HCT116 (cell line): ENCODE data around the gene RPAP3. TPM values are rescaled to one million over a fixed set of nuclear protein-coding genes. Genes with fewer than 3 reads are reported as not detected.

Source experiments
- ATAC-seq: fragments of 200-7000 bp; cut with Tn5 transposase; 2 replicates; pipeline ENCODE4 v1.9.1; 2020; ENCODE audit warnings: mild to moderate bottlenecking, moderate library complexity
- BruUV-seq: library from RNA; stranded (reverse); fragments of 400-500 nt; replicated peaks from 2 replicates; lab custom pipeline; 2021; lab: Mats Ljungman, UMichigan
- CTCF ChIA-PET: fragments of 300-600 bp; sonication (Branson Sonifier 250); formaldehyde crosslinking; loops from one replicate; lab custom pipeline; 2021; ENCODE audit warnings: antibody characterized with exemption; lab: Charles Lee
- POLR2A ChIA-PET: fragments of 300-600, 350-600 bp; sonication (Branson Sonifier 250); formaldehyde crosslinking; loops from one replicate; lab custom pipeline; 2021; ENCODE audit warnings: antibody characterized with exemption; lab: Charles Lee
- RAD21 ChIA-PET, 2 experiments: fragments of 300-600 bp; sonication (Branson Sonifier 250); formaldehyde crosslinking; loops; one replicate each; lab custom pipeline; 2023; ENCODE audit warnings: low total read pairs in 2 of 2; ENCODE audit not compliant: uncharacterized antibody in 2 of 2, unreplicated experiment in 2 of 2, low non-redundant PET in 1 of 2; lab: Charles Lee
- DNase-seq: peaks from one replicate; pipeline ENCODE4 v3.0.0-alpha.2; 2010; ENCODE audit warnings: low read depth, low spot score
- H2AFZ ChIP-seq: fragments of 200-600 bp; shearing (Covaris generic), sonication (generic); 2 replicates; pipeline ENCODE4 v1.6.1; 2017; ENCODE audit warnings: low read depth, mixed run types, mixed read lengths, antibody characterized with exemption, low read length; ENCODE audit not compliant: poor library complexity, severe bottlenecking
- H3K27ac ChIP-seq: 2 replicates; pipeline ENCODE4 v1.5.1; 2012; ENCODE audit warnings: low read depth, low read length
- H3K27me3 ChIP-seq: fragments of 200-600 bp; sonication (generic); 2 replicates; pipeline ENCODE4 v1.6.1; 2016; ENCODE audit warnings: mixed run types, low read length, mixed read lengths; ENCODE audit not compliant: insufficient read depth
- H3K36me3 ChIP-seq, 2 experiments: fragments of 200-500 bp in 1 of 2; fragments of 200-600 bp in 1 of 2; sonication (Bioruptor generic) in 1 of 2; sonication (generic) in 1 of 2; 2 replicates each; pipeline versions ENCODE4 v1.5.1 to v1.6.1; 2014 to 2016; ENCODE audit warnings: low read length in 2 of 2, inconsistent platforms in 1 of 2, mixed read lengths in 1 of 2, mixed run types in 1 of 2; ENCODE audit not compliant: insufficient read depth in 2 of 2, control insufficient read depth in 1 of 2
- H3K4me1 ChIP-seq, 2 experiments: fragments of 200-600 bp in 1 of 2; sonication (generic) in 1 of 2; 2 replicates each; pipeline versions ENCODE4 v1.5.1 to v1.6.1; 2012 to 2017; ENCODE audit warnings: low read length in 2 of 2, inconsistent platforms in 1 of 2, mild to moderate bottlenecking in 1 of 2, mixed read lengths in 1 of 2, mixed run types in 1 of 2, moderate library complexity in 1 of 2; ENCODE audit not compliant: insufficient read depth in 2 of 2, control insufficient read depth in 1 of 2
- H3K4me2 ChIP-seq: fragments of 200-600 bp; sonication (generic); 2 replicates; pipeline ENCODE4 v1.6.1; 2017; ENCODE audit warnings: mixed run types, low read length, mixed read lengths
- H3K4me3 ChIP-seq, 2 experiments: fragments of 200-600 bp in 1 of 2; sonication (generic) in 1 of 2; replicated peaks in 1 of 2; 2 replicates each; pipeline ENCODE4 v1.5.1; 2011 to 2016; ENCODE audit warnings: low read length in 2 of 2, control low read depth in 1 of 2, low read depth in 1 of 2, mild to moderate bottlenecking in 1 of 2, mixed read lengths in 1 of 2, mixed run types in 1 of 2
- H3K79me2 ChIP-seq: fragments of 200-600 bp; sonication (generic); 2 replicates; pipeline ENCODE4 v1.6.1; 2017; ENCODE audit warnings: mild to moderate bottlenecking, mixed run types, low read length, moderate library complexity, mixed read lengths; ENCODE audit not compliant: insufficient read depth
- H3K9ac ChIP-seq: fragments of 200-600 bp; sonication (generic); 2 replicates; pipeline ENCODE4 v1.6.1; 2016; ENCODE audit warnings: low read length, mixed read lengths
- H3K9me2 ChIP-seq: fragments of 200-600 bp; sonication (generic), shearing (Covaris generic); 2 replicates; pipeline ENCODE4 v1.6.1; 2017; ENCODE audit warnings: mixed run types, mild to moderate bottlenecking, moderate library complexity; ENCODE audit not compliant: insufficient read depth
- H3K9me3 ChIP-seq, 2 experiments: fragments of 200-500 bp in 1 of 2; fragments of 200-600 bp in 1 of 2; sonication (Bioruptor generic) in 1 of 2; sonication (generic) in 1 of 2; 2 replicates each; pipeline ENCODE4 v1.6.1; 2014 to 2017; ENCODE audit warnings: low read length in 2 of 2, mixed read lengths in 2 of 2, inconsistent platforms in 1 of 2, low read depth in 1 of 2, mild to moderate bottlenecking in 1 of 2, mixed run types in 1 of 2, moderate library complexity in 1 of 2; ENCODE audit not compliant: control insufficient read depth in 1 of 2, insufficient read depth in 1 of 2
- H4K20me1 ChIP-seq: fragments of 200-600 bp; sonication (generic), shearing (Covaris generic); 2 replicates; pipeline ENCODE4 v1.6.1; 2017; ENCODE audit warnings: mixed run types, mild to moderate bottlenecking, moderate library complexity; ENCODE audit not compliant: insufficient read depth
- ATF3 ChIP-seq: IDR thresholded peaks from 2 replicates; pipeline ENCODE4 v1.6.1; 2012
- EGR1 ChIP-seq: IDR thresholded peaks from 2 replicates; pipeline ENCODE4 v1.6.1; 2012; ENCODE audit warnings: low read depth
- ELF1 ChIP-seq: IDR thresholded peaks from 2 replicates; pipeline ENCODE4 v1.6.1; 2012; ENCODE audit warnings: low read depth, borderline replicate concordance
- FOSL1 ChIP-seq: IDR thresholded peaks from 2 replicates; pipeline ENCODE4 v1.6.1; 2012; ENCODE audit warnings: low read depth
- MAX ChIP-seq: IDR thresholded peaks from 2 replicates; pipeline ENCODE4 v1.6.1; 2012
- POLR2AphosphoS5 ChIP-seq: IDR thresholded peaks from 2 replicates; pipeline ENCODE4 v1.6.1; 2011; ENCODE audit warnings: mild to moderate bottlenecking, low read depth, low read length, moderate library complexity
- SIN3A ChIP-seq: IDR thresholded peaks from 2 replicates; pipeline ENCODE4 v1.6.1; 2012; ENCODE audit warnings: low read depth
- SP1 ChIP-seq: IDR thresholded peaks from 2 replicates; pipeline ENCODE4 v1.6.1; 2012; ENCODE audit warnings: low read depth
- SRF ChIP-seq: IDR thresholded peaks from 2 replicates; pipeline ENCODE4 v1.6.1; 2012; ENCODE audit warnings: low read depth
- TCF7L2 ChIP-seq: IDR thresholded peaks from 2 replicates; pipeline ENCODE4 v1.7.0; 2011; ENCODE audit warnings: borderline replicate concordance, inconsistent platforms; ENCODE audit not compliant: insufficient read depth, insufficient read length; ENCODE audit errors: extremely low read depth
- YY1 ChIP-seq: IDR thresholded peaks from 2 replicates; pipeline ENCODE4 v1.6.1; 2011; ENCODE audit warnings: low read length, low read depth, moderate library complexity, mild to moderate bottlenecking; ENCODE audit not compliant: insufficient replicate concordance; ENCODE audit errors: extremely low read depth
- ZNF274 ChIP-seq: fragments of 200-500 bp; sonication (Bioruptor generic); IDR thresholded peaks from 2 replicates; pipeline ENCODE4 v1.6.1; 2014; ENCODE audit warnings: mild to moderate bottlenecking, low read depth, low read length, inconsistent platforms
- intact Hi-C: fragments of 100-400 bp; cut with micrococcal nuclease; formaldehyde crosslinking; loops from 2 replicates; pipeline ENCODE4 v1.10.0; 2022
- total RNA-seq: library from RNA; stranded (reverse); gene quantifications from one replicate; pipeline ENCODE4 v1.2.1, GENCODE V29; 2021; ENCODE audit not compliant: unreplicated experiment
- TF ChIP-seq, protein P1 (sequence below), 3 experiments: fragments of 200-600 bp in 1 of 3; sonication (generic) in 1 of 3; IDR thresholded peaks in 2 of 3; conservative IDR thresholded peaks in 1 of 3; 2 replicates each; pipeline ENCODE4 v1.5.1; 2012 to 2017; ENCODE audit warnings: low read depth in 2 of 3, low read length in 2 of 3, antibody characterized with exemption in 1 of 3, borderline replicate concordance in 1 of 3, control low read depth in 1 of 3, mild to moderate bottlenecking in 1 of 3, mixed read lengths in 1 of 3, mixed run types in 1 of 3, moderate library complexity in 1 of 3; ENCODE audit not compliant: insufficient read depth in 1 of 3

Gene RPAP3
- total RNA-seq, 1 experiment from 2014 or later = 48.3 TPM

GRCh38 chr12:47736877-47737676, 31.2 kb upstream of the RPAP3 start (continued):
- TF ChIP-seq ATF3 (no peak), TCF7L2 (no peak)

GRCh38 chr12:47736216-47736615, 30.4 kb upstream of the RPAP3 start:
- intact Hi-C loops = no loop called here
- no TSS peak for BruUV-seq
- ChIA-PET POLR2A (interaction anchor here (1.0 kb wide), 1 partner anchor 30 kb away, joined by 5 read pairs; no protein-coding TSS in a partner anchor), CTCF (interaction anchor here (1.5 to 2.8 kb wide), 2 partner anchors 31 to 102 kb away, joined by 6 to 17 read pairs; no protein-coding TSS in a partner anchor), RAD21 (interaction anchor here in 1 of 2 experiments (0.5 kb wide), 1 partner anchor 275 kb away, joined by 5 read pairs; no protein-coding TSS in a partner anchor)
- H3K79me2 ChIP-seq = no peaks in the 10 kb centered on the region
- TF ChIP-seq MAX (no peak), SP1 (no peak), ZNF274 (no peak), ATF3 (no peak), YY1 (no peak), FOSL1 (no peak), SRF (no peak), TCF7L2 (no peak), ELF1 (no peak), SIN3A (no peak), POLR2AphosphoS5 (no peak), EGR1 (no peak)
- TF ChIP-seq, protein P1, sequence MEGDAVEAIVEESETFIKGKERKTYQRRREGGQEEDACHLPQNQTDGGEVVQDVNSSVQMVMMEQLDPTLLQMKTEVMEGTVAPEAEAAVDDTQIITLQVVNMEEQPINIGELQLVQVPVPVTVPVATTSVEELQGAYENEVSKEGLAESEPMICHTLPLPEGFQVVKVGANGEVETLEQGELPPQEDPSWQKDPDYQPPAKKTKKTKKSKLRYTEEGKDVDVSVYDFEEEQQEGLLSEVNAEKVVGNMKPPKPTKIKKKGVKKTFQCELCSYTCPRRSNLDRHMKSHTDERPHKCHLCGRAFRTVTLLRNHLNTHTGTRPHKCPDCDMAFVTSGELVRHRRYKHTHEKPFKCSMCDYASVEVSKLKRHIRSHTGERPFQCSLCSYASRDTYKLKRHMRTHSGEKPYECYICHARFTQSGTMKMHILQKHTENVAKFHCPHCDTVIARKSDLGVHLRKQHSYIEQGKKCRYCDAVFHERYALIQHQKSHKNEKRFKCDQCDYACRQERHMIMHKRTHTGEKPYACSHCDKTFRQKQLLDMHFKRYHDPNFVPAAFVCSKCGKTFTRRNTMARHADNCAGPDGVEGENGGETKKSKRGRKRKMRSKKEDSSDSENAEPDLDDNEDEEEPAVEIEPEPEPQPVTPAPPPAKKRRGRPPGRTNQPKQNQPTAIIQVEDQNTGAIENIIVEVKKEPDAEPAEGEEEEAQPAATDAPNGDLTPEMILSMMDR (IDR thresholded peaks at IDR 0.05 in 2 of 3, conservative IDR thresholded peaks at IDR 0.05 in 1 of 3; ENCODE audit: borderline replicate concordance in 1 of 3, insufficient read depth in 1 of 3, low read depth in 2 of 3, low read length in 2 of 3) = no peak
- no peak overlapping the region for H3K4me2 ChIP-seq
- H3K27ac ChIP-seq = no peak overlapping the region
- DNase-seq (no peak), ATAC-seq (no peak)
- no peaks in the 10 kb centered on the region for H3K36me3 ChIP-seq
- H3K27me3 ChIP-seq = no peaks in the 10 kb centered on the region
- no peak overlapping the region for H3K9ac ChIP-seq
- no peak overlapping the region for H2AFZ ChIP-seq
- peaks cover 17 to 33% of the 10 kb centered on the region in 2 experiments for H3K4me1 ChIP-seq
- H3K4me3 ChIP-seq = no peak overlapping the region
- H3K9me2 ChIP-seq = no peaks in the 10 kb centered on the region
- H4K20me1 ChIP-seq = no peaks in the 10 kb centered on the region
- no peaks in the 10 kb centered on the region for H3K9me3 ChIP-seq
